Esophagus muscularis mucosa (tissue), 4 donors: ENCODE data around the gene CYB5R2. TPM values are rescaled to one million over a fixed set of nuclear protein-coding genes. Genes with fewer than 3 reads are reported as not detected.

Experiments
- DNase-seq: peaks from one replicate; pipeline ENCODE4 v3.0.0-alpha.2; 2017; ENCODE audit errors: extremely low spot score
- H3K27ac ChIP-seq, 4 donors: fragments of 200-600 bp; sonication (generic); replicated peaks in 1 of 4; 1 replicate in 3 of 4; 2 replicates in 1 of 4; pipeline ENCODE4 v1.5.1; 2016 to 2019; ENCODE audit warnings: mild to moderate bottlenecking in 1 of 4
- H3K27me3 ChIP-seq, 4 donors: fragments of 200-600 bp; sonication (generic); one replicate each; pipeline versions ENCODE4 v1.5.1 to v1.6.0; 2016 to 2019
- H3K36me3 ChIP-seq, 4 donors: fragments of 200-600 bp; sonication (generic); one replicate each; pipeline ENCODE4 v1.5.1; 2016 to 2019
- H3K4me1 ChIP-seq, 4 donors: fragments of 200-600 bp; sonication (generic); one replicate each; pipeline ENCODE4 v1.5.1; 2016 to 2019
- H3K4me3 ChIP-seq, 4 donors: fragments of 200-600 bp; sonication (generic); 1 replicate in 2 of 4; 2 replicates in 2 of 4; pipeline ENCODE4 v1.5.1; 2016 to 2019; ENCODE audit warnings: mild to moderate bottlenecking in 4 of 4, moderate library complexity in 1 of 4
- H3K9me3 ChIP-seq, 4 donors: fragments of 200-600 bp; sonication (generic); 1 replicate in 3 of 4; 2 replicates in 1 of 4; pipeline ENCODE4 v1.5.1; 2016 to 2019
- CTCF ChIP-seq, 3 experiments: fragments of 200-600 bp in 2 of 3; fragments of 450-650 bp in 1 of 3; sonication (generic) in 2 of 3; IDR thresholded peaks; one replicate each; pipeline ENCODE4 v1.5.1; 2017 to 2019; ENCODE audit warnings: antibody characterized with exemption in 3 of 3, mild to moderate bottlenecking in 2 of 3, moderate library complexity in 1 of 3
- EP300 ChIP-seq: sonication (generic); formaldehyde crosslinking; IDR thresholded peaks from one replicate; pipeline ENCODE4 v1.6.1; 2017; ENCODE audit warnings: antibody characterized with exemption
- POLR2A ChIP-seq: fragments of 450-650 bp; IDR thresholded peaks from one replicate; pipeline ENCODE4 v1.6.1; 2017; ENCODE audit warnings: antibody characterized with exemption, moderate library complexity, mild to moderate bottlenecking, low read depth
- POLR2AphosphoS5 ChIP-seq, 2 donors: sonication (generic); formaldehyde crosslinking; IDR thresholded peaks; one replicate each; pipeline ENCODE4 v1.6.1; 2017; ENCODE audit warnings: antibody characterized with exemption in 2 of 2
- WGBS: methylation state at CpG from one replicate; pipeline ENCODE4 v1.1.5; 2018; 5-methylcytosine and 5-hydroxymethylcytosine counted together
- intact Hi-C: fragments of 100-400 bp; cut with DNase I; formaldehyde crosslinking; loops from one replicate; pipeline ENCODE4 v1.15.1; 2023
- total RNA-seq, 4 donors: library from RNA; depleted of rRNA; stranded (reverse); fragments of >200 nt; gene quantifications; one replicate each; pipeline versions ENCODE4 v1.1.0 to v1.2.1, GENCODE V29; 2016

CYB5R2 gene
- total RNA-seq, 4 donors from 2014 or later, result 2.2 to 4.2 (median 2.6) TPM

GRCh38 chr11:7651140-7651551, 22.2 kb downstream of the CYB5R2 start:
- intact Hi-C loops, result no loop called here
- Histone ChIP-seq H3K36me3 (peaks cover 7 to 79% (median 64%) of the 10 kb centered on the region in 4 donors), H3K9me3 (no peaks in the 10 kb centered on the region), H3K27ac (peak overlapping the region in 1 of 4 donors; percentile 19), H3K4me3 (no peak overlapping the region), H3K27me3 (no peaks in the 10 kb centered on the region), H3K4me1 (peaks cover 0 to 7% (median 0%) of the 10 kb centered on the region in 4 donors)
- WGBS, result 86% methylated on average over 5 of the region's 5 CpGs
- no peak for TF ChIP-seq POLR2A
- no peak for TF ChIP-seq POLR2AphosphoS5 (IDR thresholded peaks at IDR 0.05)
- no peak for TF ChIP-seq CTCF (IDR thresholded peaks at IDR 0.05)
- no peak for TF ChIP-seq EP300
- no peak for DNase-seq

- Histone ChIP-seq H3K27ac (no peak overlapping the region), H3K27me3 (no peaks in the 10 kb centered on the region), H3K36me3 (peaks cover 7 to 63% (median 46%) of the 10 kb centered on the region in 4 donors), H3K4me1 (peaks cover 0 to 7% (median 0%) of the 10 kb centered on the region in 4 donors), H3K4me3 (no peak overlapping the region), H3K9me3 (no peaks in the 10 kb centered on the region)
- TF ChIP-seq EP300 (no peak), POLR2AphosphoS5 (IDR thresholded peaks at IDR 0.05) (no peak), POLR2A (no peak), CTCF (IDR thresholded peaks at IDR 0.05) (no peak)
- intact Hi-C loops, result no loop called here
- 94% methylated on average over 3 of the region's 3 CpGs for WGBS
- DNase-seq, result no peak
Observed at GRCh38 chr11:7648264-7648663, 25.0 kb downstream of the CYB5R2 start.

- intact Hi-C loops, result no loop called here
- Histone ChIP-seq H3K9me3 (no peaks in the 10 kb centered on the region), H3K4me3 (no peak overlapping the region), H3K36me3 (peaks cover 1 to 63% (median 38%) of the 10 kb centered on the region in 4 donors), H3K27ac (no peak overlapping the region), H3K4me1 (peaks cover 0 to 3% (median 0%) of the 10 kb centered on the region in 4 donors), H3K27me3 (no peaks in the 10 kb centered on the region)
- no peak for DNase-seq
- WGBS, result 91% methylated on average over 2 of the region's 2 CpGs
- TF ChIP-seq CTCF (IDR thresholded peaks at IDR 0.05) (no peak), EP300 (no peak), POLR2A (no peak), POLR2AphosphoS5 (IDR thresholded peaks at IDR 0.05) (no peak)
Observed at GRCh38 chr11:7646866-7647265, 26.4 kb downstream of the CYB5R2 start.

- H3K9me3 ChIP-seq, result no peaks in the 10 kb centered on the region
- no peak for DNase-seq
- WGBS, result 61% methylated on average over 3 of the region's 3 CpGs
- intact Hi-C loops, result no loop called here
- TF ChIP-seq POLR2AphosphoS5 (IDR thresholded peaks at IDR 0.05) (no peak), EP300 (no peak), CTCF (IDR thresholded peaks at IDR 0.05) (no peak), POLR2A (no peak)
- peaks cover 0 to 63% (median 37%) of the 10 kb centered on the region in 4 donors for H3K36me3 ChIP-seq
- H3K27ac ChIP-seq, result no peak overlapping the region
- H3K4me1 ChIP-seq, result no peaks in the 10 kb centered on the region
- H3K27me3 ChIP-seq, result no peaks in the 10 kb centered on the region
- no peak overlapping the region for H3K4me3 ChIP-seq
Observed at GRCh38 chr11:7645206-7645605, 28.1 kb downstream of the CYB5R2 start.

GRCh38 chr11:7643314-7643713, 30.0 kb downstream of the CYB5R2 start:
- Histone ChIP-seq H3K9me3 (no peaks in the 10 kb centered on the region), H3K4me3 (no peak overlapping the region), H3K4me1 (peaks cover 0 to 11% (median 3%) of the 10 kb centered on the region in 4 donors), H3K27me3 (no peaks in the 10 kb centered on the region), H3K27ac (no peak overlapping the region), H3K36me3 (peaks cover 0 to 56% (median 23%) of the 10 kb centered on the region in 4 donors)
- no peak for DNase-seq
- WGBS, result 81% methylated on average over 4 of the region's 4 CpGs
- intact Hi-C loops, result no loop called here
- TF ChIP-seq CTCF (IDR thresholded peaks at IDR 0.05), result no peak
- no peak for TF ChIP-seq POLR2A
- TF ChIP-seq EP300, result no peak
- no peak for TF ChIP-seq POLR2AphosphoS5 (IDR thresholded peaks at IDR 0.05)
